ENCODE results near the gene PGPEP1.
A peak's percentile ranks its signal among the peaks of the same experiment; 100 is the strongest.

The PGPEP1 gene, protein sequence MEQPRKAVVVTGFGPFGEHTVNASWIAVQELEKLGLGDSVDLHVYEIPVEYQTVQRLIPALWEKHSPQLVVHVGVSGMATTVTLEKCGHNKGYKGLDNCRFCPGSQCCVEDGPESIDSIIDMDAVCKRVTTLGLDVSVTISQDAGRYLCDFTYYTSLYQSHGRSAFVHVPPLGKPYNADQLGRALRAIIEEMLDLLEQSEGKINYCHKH

DNA sequence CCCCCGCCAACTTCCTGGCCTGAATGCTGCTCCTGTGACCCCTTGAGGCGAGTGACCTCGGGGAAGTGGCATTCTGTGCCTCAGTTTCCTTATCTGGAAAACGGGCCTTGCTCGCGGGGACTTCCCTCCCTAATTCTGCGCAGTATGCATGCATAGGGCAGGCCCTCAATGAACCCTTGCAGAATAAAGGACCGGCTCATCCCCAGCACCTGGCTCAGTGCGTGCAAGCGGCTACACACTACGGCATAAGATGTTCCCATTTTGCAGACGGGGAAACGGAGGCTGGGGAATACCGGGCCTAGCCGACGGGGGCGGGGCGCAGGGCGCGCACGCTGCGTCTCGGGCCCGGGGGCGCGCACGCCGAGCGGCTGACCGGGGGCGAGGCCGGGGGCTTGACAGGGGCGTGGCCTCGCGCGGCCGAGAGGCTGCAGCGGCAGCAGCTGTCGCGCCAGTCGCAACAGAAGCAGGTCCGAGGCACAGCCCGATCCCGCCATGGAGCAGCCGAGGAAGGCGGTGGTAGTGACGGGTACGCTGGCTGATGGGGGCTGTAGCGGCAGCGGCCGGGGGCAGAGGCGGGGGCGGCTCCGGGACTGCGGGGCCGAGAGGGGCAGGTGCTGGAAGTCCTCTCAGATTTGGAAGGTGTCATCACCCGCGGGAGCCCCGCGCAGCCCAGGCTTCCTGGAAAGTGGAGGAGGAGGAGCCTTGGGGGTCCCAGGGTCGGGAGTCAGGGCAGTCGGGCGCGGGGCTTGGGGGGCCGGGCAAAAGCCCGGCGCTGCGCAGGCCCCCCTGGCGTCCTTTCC, at the start of gene PGPEP1:
Gene PGPEP1, plus strand, starts transcription at position 409 of the 800 bp plus-strand sequence. Its CDS starts 84 bp downstream, at position 493.
- DNase-seq = peak; percentile 84 to 88

DNA sequence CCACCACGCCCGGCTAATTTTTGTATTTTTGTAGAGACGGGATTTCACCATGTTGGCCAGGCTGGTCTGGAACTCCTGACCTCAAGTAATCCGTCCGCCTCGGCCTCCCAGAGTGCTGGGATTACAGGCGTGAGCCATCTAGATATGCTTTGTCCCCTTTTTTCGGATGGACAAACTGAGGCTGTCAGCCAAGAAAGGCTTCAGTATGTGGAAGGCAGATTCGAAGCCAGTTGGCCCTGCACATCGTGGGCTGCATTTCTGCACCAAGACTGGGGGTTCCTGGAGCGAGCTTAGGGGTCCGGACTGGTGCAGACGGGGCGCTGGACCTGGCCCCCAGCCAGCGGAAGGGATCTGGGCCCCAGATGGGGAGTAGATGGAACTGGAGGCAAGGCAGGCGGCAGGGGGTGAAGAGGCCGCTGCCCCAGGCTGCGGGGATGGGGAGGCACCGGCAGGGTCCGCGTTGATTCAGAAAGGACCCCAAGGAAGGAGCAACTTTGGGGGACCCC, 49.3 kb upstream of the PGPEP1 start:
- no peak for DNase-seq

DNA sequence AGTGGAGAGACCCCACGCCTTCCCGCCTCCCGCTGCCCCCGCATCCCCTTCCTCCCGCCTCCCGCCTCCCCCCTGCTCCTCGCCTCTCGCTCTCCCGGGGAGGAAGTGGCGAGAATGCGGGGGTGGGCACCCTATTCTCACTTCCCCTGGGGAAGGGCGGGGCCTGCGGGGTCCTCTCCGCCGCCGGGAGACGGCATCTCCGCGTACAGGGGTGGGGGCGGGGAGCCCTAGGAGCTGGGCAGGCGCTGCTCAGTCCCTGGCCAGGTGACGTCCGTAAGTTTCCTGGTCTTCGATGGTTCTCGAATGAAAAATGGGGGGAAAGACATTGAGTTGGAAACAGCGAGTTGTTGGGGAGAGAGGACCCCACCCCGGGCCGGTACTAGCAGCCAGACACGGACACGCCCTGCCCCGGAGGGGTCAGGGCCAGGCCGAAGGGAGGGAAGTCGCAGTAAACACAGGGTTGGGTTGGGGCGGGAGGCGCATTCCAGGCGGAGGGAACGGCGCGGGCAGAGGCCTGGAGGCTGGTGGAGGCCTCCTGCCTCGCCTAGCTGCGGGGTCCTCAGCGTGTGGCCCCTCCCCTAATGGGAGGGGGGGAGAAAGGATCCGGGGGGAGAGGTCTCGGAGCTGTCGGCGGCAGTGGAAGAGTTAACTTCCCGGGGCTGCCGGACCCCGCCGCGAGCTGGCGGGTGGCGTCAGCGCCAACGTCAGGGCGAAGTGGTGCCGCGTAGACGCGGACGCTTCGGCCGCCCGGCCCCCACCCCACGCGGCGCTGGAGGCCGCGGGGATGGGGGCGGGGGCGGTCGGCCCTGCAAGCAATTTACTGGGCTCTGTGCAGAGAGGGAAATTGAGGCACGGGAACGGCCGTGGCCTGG, 48.6 kb upstream of the PGPEP1 start:
- peak; percentile 94 to 95 for DNase-seq

- peak in 1 of 2 experiments; percentile 65 for DNase-seq
These were observed 48.0 kb upstream of the PGPEP1 start for GRCh38 chr19:18292462-18292809.

DNA sequence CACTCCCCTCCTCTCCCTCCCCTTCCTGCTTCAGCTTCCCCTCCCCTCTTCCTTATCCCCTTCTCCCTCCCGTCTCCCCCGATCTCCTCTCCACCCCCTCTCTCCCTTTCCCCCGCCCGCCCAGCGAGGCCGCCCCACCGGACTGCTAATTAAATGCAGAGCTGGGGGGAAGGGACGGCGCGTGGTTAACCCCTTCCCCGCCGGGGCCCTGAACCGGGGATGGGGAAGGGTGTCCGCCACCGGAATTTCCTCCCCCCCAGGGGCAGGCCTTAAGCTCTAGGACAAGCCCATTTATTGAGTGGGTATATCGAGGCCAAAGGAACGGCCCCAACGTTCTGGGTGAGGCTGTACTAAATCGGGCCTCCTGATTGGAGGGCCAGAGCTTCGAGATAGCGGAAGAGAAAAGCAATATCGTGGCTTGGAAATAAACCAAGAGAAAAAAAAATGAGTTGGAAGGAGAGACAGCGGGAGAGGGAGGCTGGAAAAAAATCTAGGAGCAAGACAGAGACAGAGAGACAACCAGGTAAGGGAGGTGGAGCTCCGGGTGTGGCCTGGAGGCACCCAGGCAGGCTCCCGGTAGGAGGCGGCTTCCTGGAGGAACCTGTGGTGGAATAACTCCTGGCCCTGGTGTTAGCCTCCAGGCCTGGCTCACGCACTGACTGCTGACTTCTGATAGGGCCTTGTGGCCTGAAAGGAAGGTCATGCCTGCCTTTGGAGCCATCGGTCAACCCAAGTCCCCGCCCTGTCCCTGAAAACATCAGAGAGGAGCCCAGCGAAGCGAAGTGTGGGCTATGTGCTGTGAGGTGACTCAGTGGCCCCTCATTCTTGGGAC, 47.4 kb upstream of the PGPEP1 start:
- peak; percentile 80 to 82 for DNase-seq

DNA sequence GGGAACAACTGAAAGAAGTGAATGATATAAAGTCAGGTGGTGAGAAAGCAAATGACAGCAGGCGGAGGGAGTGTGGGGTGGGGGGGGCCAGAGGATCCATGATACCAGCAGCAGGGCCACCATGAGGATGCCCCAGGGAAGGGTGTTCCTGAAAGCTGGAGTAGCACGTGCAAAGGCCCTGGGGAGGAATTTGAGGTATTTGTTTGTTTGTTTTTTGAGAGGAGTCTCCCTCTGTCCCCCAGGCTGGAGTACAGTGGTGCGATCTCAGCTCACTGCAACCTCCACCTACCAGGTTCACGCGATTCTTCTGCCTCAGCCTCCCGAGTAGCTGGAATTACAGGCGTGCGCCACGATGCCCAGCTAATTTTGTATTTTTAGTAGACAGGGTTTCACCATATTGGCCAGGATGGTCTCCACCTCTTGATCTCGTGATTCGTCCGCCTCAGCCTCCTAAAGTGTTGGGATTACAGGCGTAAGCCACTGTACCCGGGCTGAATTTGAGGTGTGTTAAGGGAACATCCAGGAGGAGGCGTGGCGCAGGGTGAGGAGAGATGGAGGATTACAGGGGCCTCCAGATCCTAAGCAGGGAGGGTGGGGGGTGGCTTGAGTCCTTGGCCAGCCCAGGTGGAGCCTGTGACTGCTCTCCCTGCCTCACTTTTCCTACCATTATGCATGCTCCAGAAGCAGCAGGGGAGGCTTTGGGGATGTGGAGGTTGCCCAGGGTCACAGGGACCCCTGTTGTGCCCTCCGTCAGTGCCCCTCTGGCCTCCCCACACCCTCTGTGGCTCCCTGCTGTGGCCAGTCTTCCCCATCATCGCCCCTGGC, 46.5 kb upstream of the PGPEP1 start:
- DNase-seq = no peak

GRCh38 chr19:18294467-18294864, 45.9 kb upstream of the PGPEP1 start:
- DNase-seq = peak; percentile 90 to 94

GRCh38 chr19:18295034-18295451, 45.4 kb upstream of the PGPEP1 start:
- no peak for DNase-seq

- no peak for DNase-seq
These were observed 43.1 kb upstream of the PGPEP1 start for GRCh38 chr19:18297308-18297707.

DNA sequence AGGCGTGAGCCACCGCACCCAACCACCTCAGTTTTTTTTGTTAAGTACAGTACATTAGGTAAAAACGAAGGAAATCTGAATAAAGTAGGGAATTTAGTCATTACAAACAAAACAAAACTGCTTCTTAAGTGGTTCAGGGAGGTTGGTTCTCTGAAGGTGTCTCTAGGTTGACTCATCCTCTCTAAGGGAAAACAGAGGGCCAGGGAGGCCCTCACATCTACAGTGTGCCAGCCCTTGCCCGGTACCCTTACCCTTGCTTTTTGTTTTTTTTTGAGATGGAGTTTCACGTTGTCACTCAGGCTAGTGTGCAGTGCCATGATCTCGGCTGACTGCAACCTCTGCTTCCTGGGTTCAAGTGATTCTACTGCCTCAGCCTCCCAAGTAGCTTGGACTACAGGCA, 41.8 kb upstream of the PGPEP1 start:
- DNase-seq = no peak

GRCh38 chr19:18299654-18300053, 40.7 kb upstream of the PGPEP1 start:
- DNase-seq = no peak

- DNase-seq = no peak
These were observed 39.3 kb upstream of the PGPEP1 start for GRCh38 chr19:18300930-18301717.

- no peak for DNase-seq
These were observed 38.7 kb upstream of the PGPEP1 start for GRCh38 chr19:18301718-18302111.

DNA sequence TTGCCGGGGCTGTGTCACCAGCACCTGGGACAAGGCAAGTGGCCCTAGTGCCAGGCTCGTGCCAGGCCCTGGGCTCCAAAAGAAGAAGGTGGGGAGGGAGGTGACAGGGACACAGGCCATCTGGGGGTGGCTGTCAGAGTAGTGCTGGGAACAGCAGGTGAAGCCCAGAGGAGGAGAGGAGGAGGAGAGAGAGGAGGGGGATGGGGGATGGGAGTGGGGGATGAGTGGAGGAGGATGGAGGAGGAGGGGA, 36.3 kb upstream of the PGPEP1 start:
- DNase-seq = peak; percentile 67 to 69

DNA sequence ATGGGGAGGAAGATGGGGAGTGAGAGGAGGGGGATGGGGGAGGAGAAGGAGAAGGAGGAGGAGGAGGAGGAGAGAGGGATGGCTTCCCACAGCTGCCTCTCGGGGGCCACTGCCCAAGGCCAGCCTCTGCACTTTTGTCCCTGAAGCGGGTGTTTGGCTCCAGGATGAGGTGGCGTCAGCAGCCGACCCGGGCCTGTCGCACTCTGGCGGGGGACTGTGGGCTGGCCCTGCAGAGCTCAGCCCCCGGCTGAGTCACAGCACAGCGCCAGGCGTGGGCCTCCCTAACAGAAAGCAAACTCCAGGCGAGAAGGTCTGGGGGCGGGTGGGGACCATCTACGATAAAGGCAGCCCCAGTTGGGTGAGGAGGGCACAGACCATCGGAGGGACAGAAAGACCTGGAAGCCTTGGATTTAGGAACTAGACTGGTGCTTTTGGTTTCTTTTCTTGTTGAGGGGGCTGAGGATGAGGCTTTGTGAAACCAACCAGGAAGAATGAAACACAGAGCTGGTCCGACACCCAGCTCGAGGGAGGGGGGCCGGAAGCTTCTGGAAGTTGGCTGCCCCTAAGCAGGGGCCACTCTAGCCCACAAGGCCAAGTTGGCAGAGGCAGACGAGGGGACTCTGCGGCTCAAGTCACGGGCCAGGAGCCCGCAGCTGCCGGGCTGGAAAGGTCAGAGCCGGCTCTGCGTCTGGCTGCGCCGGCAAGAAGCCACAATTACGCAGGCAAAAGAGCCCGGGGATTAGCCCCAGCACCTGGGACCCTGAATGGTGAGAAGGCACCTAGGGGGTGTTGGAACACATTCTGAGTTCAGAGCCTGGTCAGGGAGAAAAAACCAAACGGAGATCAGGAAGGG, 35.7 kb upstream of the PGPEP1 start:
- DNase-seq = peak; percentile 90 to 92

- DNase-seq = peak in 1 of 2 experiments; percentile 41
These were observed 34.0 kb upstream of the PGPEP1 start for GRCh38 chr19:18306209-18306887.

- DNase-seq = no peak
These were observed 33.5 kb upstream of the PGPEP1 start for GRCh38 chr19:18306888-18307260.

- DNase-seq = peak in 1 of 2 experiments; percentile 42
These were observed 33.1 kb upstream of the PGPEP1 start for GRCh38 chr19:18307271-18307681.

Data from activated T-cell treated with anti-CD3 and anti-CD28 coated beads, Interleukin-2, amount 50 U/mL, for 48 hours (primary cell).